Kidney (tissue), 14 donors: ENCODE data around the gene GBA2. TPM values are rescaled to one million over a fixed set of nuclear protein-coding genes. Genes with fewer than 3 reads are reported as not detected.
A peak's percentile ranks its signal among the peaks of the same experiment; 100 is the strongest.

Experiments used
- DNase-seq, 5 donors: peaks; one replicate each; pipeline ENCODE4 v3.0.0-alpha.2; 2013 to 2020
- FAIRE-seq: peaks from 2 replicates; lab custom pipeline; 2012; peaks lifted over from hg19 to GRCh38; lab: Jason Lieb, UNC
- H3K27ac ChIP-seq, 2 donors: one replicate each; pipeline ENCODE4 v1.7.0; 2013; ENCODE audit warnings: low read depth in 2 of 2, low read length in 2 of 2, inconsistent platforms in 1 of 2
- H3K27me3 ChIP-seq: one replicate; pipeline ENCODE4 v1.7.1; 2013; ENCODE audit warnings: low read length, inconsistent platforms; ENCODE audit not compliant: control insufficient read depth, insufficient read depth
- H3K36me3 ChIP-seq, 3 donors: one replicate each; pipeline versions ENCODE4 v1.7.0 to v1.7.1; 2013; ENCODE audit warnings: low read length in 3 of 3, control low read depth in 1 of 3, inconsistent platforms in 1 of 3; ENCODE audit not compliant: insufficient read depth in 3 of 3, control insufficient read depth in 2 of 3
- H3K4me1 ChIP-seq, 3 donors: one replicate each; pipeline versions ENCODE4 v1.7.0 to v1.7.1; 2013; ENCODE audit warnings: low read length in 3 of 3, inconsistent platforms in 1 of 3, low read depth in 1 of 3; ENCODE audit not compliant: control insufficient read depth in 2 of 3, insufficient read depth in 2 of 3
- H3K4me3 ChIP-seq, 3 donors: one replicate each; pipeline versions ENCODE4 v1.7.0 to v1.8.1; 2013; ENCODE audit warnings: low read length in 3 of 3, control low read depth in 1 of 3, inconsistent platforms in 1 of 3
- H3K9ac ChIP-seq, 3 donors: one replicate each; pipeline versions ENCODE4 v1.7.0 to v1.7.1; 2013; ENCODE audit warnings: low read length in 3 of 3, control low read depth in 1 of 3, inconsistent platforms in 1 of 3
- H3K9me3 ChIP-seq, 3 donors: one replicate each; pipeline versions ENCODE4 v1.7.0 to v1.7.1; 2013; ENCODE audit warnings: low read length in 3 of 3, control low read depth in 1 of 3, inconsistent platforms in 1 of 3; ENCODE audit not compliant: control insufficient read depth in 2 of 3, insufficient read depth in 1 of 3
- CTCF ChIP-seq: IDR thresholded peaks from 3 replicates; pipeline ENCODE4 v1.5.1; 2012; ENCODE audit warnings: mild to moderate bottlenecking, moderate library complexity, borderline replicate concordance; ENCODE audit not compliant: insufficient read depth; ENCODE audit errors: extremely low read depth
- intact Hi-C: fragments of 100-400 bp; cut with DNase I; formaldehyde crosslinking; loops from one replicate; pipeline ENCODE4 v1.11.1; 2022
- polyA plus RNA-seq: library from polyadenylated mRNA; stranded (reverse); fragments of 350-450 nt; fragmentation: Illumina TruSeq; extraction: RNeasy Lipid Tissue Mini Kit (QIAGEN cat#74804); gene quantifications from one replicate; pipeline ENCODE4 v1.2.3, GENCODE V29; 2014; ENCODE audit warnings: low read depth, low replicate concordance; ENCODE audit not compliant: insufficient read depth
- total RNA-seq: library from RNA; stranded (reverse); fragmentation: NEBNext Ultra II Directional; extraction: Animal tissue kit (Norgen Biotek cat#: 25700); gene quantifications from one replicate; pipeline ENCODE4 v1.2.1, GENCODE V29; 2021
- donor health status: control.
- donor health status: control.
- donor health status: control.
- donor health status: control.
- donor health status: control.
- donor health status: DM: yes; HTN: yes; CAD: no.
- donor health status: Normal renal cell carcinoma (clear cell type).

GBA2 gene
- total and polyA plus RNA-seq, 2 donors from 2014 or later, result 83.2 to 93.2 TPM

GRCh38 chr9:35727676-35728040 is 21.4 kb downstream of the GBA2 start:
- Histone ChIP-seq H3K36me3 (peaks cover 9 to 26% (median 17%) of the 10 kb centered on the region in 3 donors), H3K27me3 (no peaks in the 10 kb centered on the region), H3K4me1 (peaks cover 8 to 50% (median 45%) of the 10 kb centered on the region in 3 donors), H3K9me3 (no peaks in the 10 kb centered on the region), H3K27ac (peak overlapping the region; percentile 71 to 88), H3K4me3 (peak overlapping the region in 2 of 3 donors; percentile 40 to 55), H3K9ac (peak overlapping the region in 1 of 3 donors; percentile 63)
- no peak for FAIRE-seq
- TF ChIP-seq CTCF, result no peak
- no peak for DNase-seq
- intact Hi-C loops, result no loop called here

DNA sequence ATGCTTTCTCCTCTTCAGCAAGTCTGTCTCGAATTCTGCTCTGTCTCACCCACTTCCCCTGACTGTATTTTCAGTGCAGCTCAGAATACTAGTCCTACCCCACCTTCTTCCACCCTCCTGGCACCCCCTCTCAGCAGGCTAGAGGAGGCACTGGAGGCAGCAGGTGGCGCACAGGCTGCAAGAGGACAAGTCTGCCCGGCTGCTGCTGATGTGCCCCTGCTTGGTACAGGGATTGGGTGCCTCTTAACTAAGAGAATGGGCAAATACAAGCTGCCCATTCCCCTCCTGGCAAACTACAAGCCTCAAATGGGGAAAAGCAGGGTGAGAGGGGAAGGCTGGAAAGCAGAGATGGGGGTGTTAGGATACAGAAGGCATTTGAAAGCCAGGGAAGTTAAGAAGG is 22.1 kb downstream of the GBA2 start:
- Histone ChIP-seq H3K4me1 (peaks cover 8 to 50% (median 45%) of the 10 kb centered on the region in 3 donors), H3K27me3 (no peaks in the 10 kb centered on the region), H3K9ac (peak overlapping the region in 1 of 3 donors; percentile 63), H3K9me3 (no peaks in the 10 kb centered on the region), H3K36me3 (peaks cover 16 to 33% (median 24%) of the 10 kb centered on the region in 3 donors), H3K4me3 (peak overlapping the region in 1 of 3 donors; percentile 55), H3K27ac (peak overlapping the region; percentile 71 to 88)
- no peak for FAIRE-seq
- peak in 1 of 5 donors; percentile 38 for DNase-seq
- TF ChIP-seq CTCF, result peak; percentile 10
- intact Hi-C loops, result no loop called here

DNA sequence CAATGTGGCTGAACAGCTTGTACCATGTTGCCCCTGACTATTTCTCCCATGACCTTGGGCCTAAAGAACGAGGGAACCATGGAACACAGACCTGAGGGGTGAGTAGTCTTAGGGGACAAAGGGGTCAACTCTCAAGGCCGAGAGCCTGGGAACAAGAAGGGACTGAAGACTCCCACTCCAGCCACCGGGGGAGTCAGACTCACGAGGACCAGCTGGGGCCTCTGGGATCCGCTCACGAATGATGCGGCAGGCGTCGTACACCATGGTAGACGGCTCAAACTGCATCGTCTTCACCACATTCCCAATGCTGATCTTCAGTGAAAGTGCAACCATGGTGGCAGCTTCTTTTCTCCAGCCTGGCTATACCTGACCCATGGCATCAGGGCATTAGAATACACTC is 23.7 kb downstream of the GBA2 start:
- Histone ChIP-seq H3K36me3 (peaks cover 21 to 49% (median 39%) of the 10 kb centered on the region in 3 donors), H3K4me3 (no peak overlapping the region), H3K27me3 (no peaks in the 10 kb centered on the region), H3K27ac (no peak overlapping the region), H3K9ac (no peak overlapping the region), H3K4me1 (peaks cover 3 to 40% (median 35%) of the 10 kb centered on the region in 3 donors), H3K9me3 (no peaks in the 10 kb centered on the region)
- intact Hi-C loops, result no loop called here
- FAIRE-seq (no peak), DNase-seq (no peak)
- no peak for TF ChIP-seq CTCF

DNA sequence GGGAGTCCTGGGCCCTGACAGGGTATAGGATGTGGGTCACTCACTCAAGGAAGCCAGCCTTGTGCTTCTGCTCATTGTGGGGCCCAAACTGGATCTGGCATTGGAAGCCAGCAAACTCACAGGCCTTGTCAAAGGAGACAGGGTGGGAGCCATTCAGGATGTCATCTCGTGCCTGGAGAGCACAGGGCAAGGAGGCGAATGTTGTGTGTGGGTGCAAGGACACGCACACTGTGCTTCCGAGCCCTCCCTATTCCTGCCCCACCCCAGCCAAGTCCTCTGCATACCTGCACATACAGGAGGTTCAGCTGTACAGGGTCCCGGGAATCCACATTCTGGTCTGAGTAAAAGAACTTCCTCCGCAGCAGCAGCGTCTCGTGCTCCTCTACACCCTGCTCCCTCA is 25.1 kb downstream of the GBA2 start:
- Histone ChIP-seq H3K27ac (no peak overlapping the region), H3K36me3 (peaks cover 29 to 64% (median 54%) of the 10 kb centered on the region in 3 donors), H3K27me3 (no peaks in the 10 kb centered on the region), H3K4me3 (no peak overlapping the region), H3K4me1 (peaks cover 2 to 26% (median 21%) of the 10 kb centered on the region in 3 donors), H3K9me3 (no peaks in the 10 kb centered on the region), H3K9ac (no peak overlapping the region)
- TF ChIP-seq CTCF, result no peak
- FAIRE-seq, result no peak
- intact Hi-C loops, result no loop called here
- no peak for DNase-seq
